GM23338 (cell line): ENCODE results near the gene F2RL2. TPM values are rescaled to one million over a fixed set of nuclear protein-coding genes. Genes with fewer than 3 reads are reported as not detected.

ENCODE experiments used
- ATAC-seq: fragments of 200-7000 bp; cut with Tn5 transposase; 3 replicates; pipeline ENCODE4 v1.9.1; 2020
- DNase-seq: peaks from one replicate; pipeline ENCODE4 v3.0.0-alpha.2; 2015; ENCODE audit warnings: low spot score
- H2AFZ ChIP-seq: fragments of 200-600 bp; sonication (generic); 2 replicates; pipeline ENCODE4 v1.8.0; 2016; ENCODE audit warnings: antibody characterized with exemption, mild to moderate bottlenecking, moderate library complexity
- H3F3A ChIP-seq: fragments of 200-600 bp; sonication (generic); replicated peaks from 2 replicates; pipeline ENCODE4 v1.8.0; 2017; ENCODE audit warnings: antibody characterized with exemption, mixed run types, low read depth
- H3K27ac ChIP-seq: fragments of 200-600 bp; sonication (generic); 2 replicates; pipeline ENCODE4 v1.6.1; 2016; ENCODE audit warnings: low read depth
- H3K27me3 ChIP-seq: fragments of 200-600 bp; sonication (generic); 2 replicates; pipeline ENCODE4 v1.8.0; 2016; ENCODE audit warnings: mild to moderate bottlenecking, mixed run types, moderate library complexity; ENCODE audit not compliant: insufficient read depth
- H3K36me3 ChIP-seq: fragments of 200-600 bp; sonication (generic); 2 replicates; pipeline ENCODE4 v1.8.0; 2016; ENCODE audit warnings: mild to moderate bottlenecking; ENCODE audit not compliant: insufficient read depth
- H3K4me1 ChIP-seq: fragments of 200-600 bp; sonication (generic); 2 replicates; pipeline ENCODE4 v1.8.0; 2016; ENCODE audit warnings: mild to moderate bottlenecking, moderate library complexity; ENCODE audit not compliant: insufficient read depth
- H3K4me2 ChIP-seq: fragments of 200-600 bp; sonication (generic); 2 replicates; pipeline ENCODE4 v1.7.1; 2017; ENCODE audit warnings: mixed run types
- H3K4me3 ChIP-seq: fragments of 200-600 bp; sonication (generic); 2 replicates; pipeline ENCODE4 v1.6.1; 2016; ENCODE audit warnings: mixed run types
- H3K79me2 ChIP-seq: fragments of 200-600 bp; sonication (generic); replicated peaks from 2 replicates; pipeline ENCODE4 v1.8.0; 2017; ENCODE audit warnings: mild to moderate bottlenecking; ENCODE audit not compliant: insufficient read depth
- H3K9me2 ChIP-seq: fragments of 200-600 bp; sonication (generic); 2 replicates; pipeline ENCODE4 v1.8.0; 2017; ENCODE audit not compliant: insufficient read depth
- H4K20me1 ChIP-seq: fragments of 200-600 bp; sonication (generic); replicated peaks from 2 replicates; pipeline ENCODE4 v1.8.0; 2017; ENCODE audit warnings: mild to moderate bottlenecking; ENCODE audit not compliant: insufficient read depth
- H3K27ac Mint-ChIP-seq: 2 replicates; pipeline ENCODE4 v1.8.0; 2020; ENCODE audit warnings: inconsistent platforms, mild to moderate bottlenecking, moderate library complexity, mixed read lengths
- H3K27me3 Mint-ChIP-seq: 3 replicates; pipeline ENCODE4 v1.8.0; 2022; ENCODE audit warnings: low read depth, mild to moderate bottlenecking, moderate library complexity, mixed read lengths, inconsistent platforms; ENCODE audit not compliant: insufficient read depth, poor library complexity
- H3K36me3 Mint-ChIP-seq: 3 replicates; pipeline ENCODE4 v1.8.0; 2021; ENCODE audit warnings: low read depth, mild to moderate bottlenecking, inconsistent platforms, moderate library complexity, mixed read lengths
- H3K4me1 Mint-ChIP-seq: 3 replicates; pipeline ENCODE4 v1.8.0; 2020; ENCODE audit warnings: mild to moderate bottlenecking, inconsistent platforms, mixed read lengths
- H3K4me3 Mint-ChIP-seq: 3 replicates; pipeline ENCODE4 v1.8.0; 2021; ENCODE audit warnings: moderate library complexity, mild to moderate bottlenecking, inconsistent platforms, mixed read lengths
- H3K9me3 Mint-ChIP-seq: 3 replicates; pipeline ENCODE4 v1.8.0; 2020; ENCODE audit warnings: moderate library complexity, mild to moderate bottlenecking, inconsistent platforms, mixed read lengths
- CREB1 ChIP-seq: fragments of 250-450 bp; sonication (Bioruptor Pico); IDR thresholded peaks from 2 replicates; pipeline ENCODE4 v1.5.0; 2020; ENCODE audit warnings: low read depth, mild to moderate bottlenecking, moderate library complexity
- CTCF ChIP-seq, 2 experiments: fragments of 200-600 bp in 1 of 2; sonication (generic) in 1 of 2; conservative IDR thresholded peaks; 2 replicates each; pipeline versions ENCODE4 v1.5.1 to v1.6.1; 2016 to 2017; ENCODE audit warnings: antibody characterized with exemption in 2 of 2, low read depth in 2 of 2, mild to moderate bottlenecking in 2 of 2, moderate library complexity in 1 of 2
- ETS1 ChIP-seq: IDR thresholded peaks from 2 replicates; pipeline ENCODE4 v1.6.1; 2016; ENCODE audit warnings: antibody characterized with exemption
- EZH2phosphoT487 ChIP-seq: fragments of 200-600 bp; sonication (generic); IDR thresholded peaks from one replicate; pipeline ENCODE4 v1.8.1; 2018; ENCODE audit warnings: antibody characterized with exemption; ENCODE audit not compliant: unreplicated experiment
- NANOG ChIP-seq: IDR thresholded peaks from 2 replicates; pipeline ENCODE4 v1.6.1; 2016; ENCODE audit warnings: antibody characterized with exemption, borderline replicate concordance
- POLR2AphosphoS5 ChIP-seq: IDR thresholded peaks from 2 replicates; pipeline ENCODE4 v1.6.1; 2016; ENCODE audit warnings: antibody characterized with exemption, low read depth
- STAT1 ChIP-seq: IDR thresholded peaks from one replicate; pipeline ENCODE4 v1.6.1; 2016; ENCODE audit warnings: antibody characterized with exemption; ENCODE audit not compliant: unreplicated experiment
- ZNF114 ChIP-seq: fragments of 250-450 bp; sonication (Bioruptor Pico); IDR thresholded peaks from 2 replicates; pipeline ENCODE4 v1.5.0; 2020; ENCODE audit warnings: mild to moderate bottlenecking, moderate library complexity
- ZNF331 ChIP-seq: fragments of 250-450 bp; sonication (Bioruptor Pico); IDR thresholded peaks from 2 replicates; pipeline ENCODE4 v1.5.0; 2020; ENCODE audit warnings: low read depth, mild to moderate bottlenecking, moderate library complexity
- ZNF462 ChIP-seq: fragments of 250-450 bp; sonication (Bioruptor Pico); IDR thresholded peaks from 2 replicates; pipeline ENCODE4 v1.5.0; 2020; ENCODE audit warnings: mild to moderate bottlenecking, moderate library complexity
- polyA plus RNA-seq: library from polyadenylated mRNA; unstranded; fragments of >200 nt; fragmentation: Nextera tagmentation; extraction: Ambion mirVana; gene quantifications from 2 replicates; pipeline ENCODE4 v1.2.1, GENCODE V29; 2016
- total RNA-seq: library from RNA; depleted of rRNA; stranded (reverse); fragments of >200 nt; shearing (Covaris generic); gene quantifications from 2 replicates; pipeline ENCODE4 v1.2.3, GENCODE V29; 2014

The F2RL2 gene
- total and polyA plus RNA-seq, 2 experiments from 2014 or later, result 0.42 to 0.70 TPM

GRCh38 chr5:76669245-76669644, 46.0 kb upstream of the F2RL2 start:
- DNase-seq (no peak), ATAC-seq (no peak)
- peaks cover 3% of the 10 kb centered on the region for H3K27me3 Mint-ChIP-seq
- Histone ChIP-seq H3K4me2 (no peak overlapping the region), H3K9me2 (no peaks in the 10 kb centered on the region; the same call in 1 of the 2 replicates), H3K4me1 (no peaks in the 10 kb centered on the region), H3K79me2 (no peaks in the 10 kb centered on the region), H2AFZ (no peak overlapping the region), H4K20me1 (no peaks in the 10 kb centered on the region), H3K27ac (no peak overlapping the region), H3F3A (no peaks in the 10 kb centered on the region), H3K27me3 (no peaks in the 10 kb centered on the region), H3K4me3 (no peak overlapping the region), H3K36me3 (no peaks in the 10 kb centered on the region)
- H3K4me1 Mint-ChIP-seq, result no peaks in the 10 kb centered on the region
- H3K4me3 Mint-ChIP-seq, result no peak overlapping the region
- TF ChIP-seq EZH2phosphoT487 (no peak), ZNF331 (no peak), POLR2AphosphoS5 (no peak), ZNF462 (CRISPR knock-in tag) (no peak)
- H3K36me3 Mint-ChIP-seq, result peaks cover 19% of the 10 kb centered on the region
- no peaks in the 10 kb centered on the region for H3K9me3 Mint-ChIP-seq
- no peak overlapping the region for H3K27ac Mint-ChIP-seq

GRCh38 chr5:76667495-76667894, 44.3 kb upstream of the F2RL2 start:
- Histone ChIP-seq H3F3A (no peaks in the 10 kb centered on the region), H3K4me3 (no peak overlapping the region), H3K79me2 (no peaks in the 10 kb centered on the region), H2AFZ (no peak overlapping the region), H3K36me3 (no peaks in the 10 kb centered on the region), H4K20me1 (no peaks in the 10 kb centered on the region), H3K4me2 (no peak overlapping the region), H3K4me1 (no peaks in the 10 kb centered on the region), H3K27me3 (no peaks in the 10 kb centered on the region), H3K9me2 (no peaks in the 10 kb centered on the region; the same call in 1 of the 2 replicates), H3K27ac (no peak overlapping the region)
- H3K4me1 Mint-ChIP-seq, result no peaks in the 10 kb centered on the region
- H3K4me3 Mint-ChIP-seq, result no peak overlapping the region
- peaks cover 3% of the 10 kb centered on the region for H3K27me3 Mint-ChIP-seq
- H3K9me3 Mint-ChIP-seq, result no peaks in the 10 kb centered on the region
- H3K27ac Mint-ChIP-seq, result no peak overlapping the region
- ATAC-seq (no peak), DNase-seq (no peak)
- H3K36me3 Mint-ChIP-seq, result peaks cover 19% of the 10 kb centered on the region
- TF ChIP-seq STAT1 (no peak), NANOG (no peak), ETS1 (no peak), POLR2AphosphoS5 (no peak), ZNF114 (CRISPR knock-in tag) (no peak), CREB1 (CRISPR knock-in tag) (no peak), CTCF (conservative IDR thresholded peaks at IDR 0.05; ENCODE audit: low read depth in 2 of 2) (no peak)
